Measurements from ENCODE around the gene KRTAP12-1. TPM values are rescaled to one million over a fixed set of nuclear protein-coding genes. Genes with fewer than 3 reads are reported as not detected.
"Not testable (repeated sequence)": the region's sequence is repeated elsewhere in the genome, so short reads cannot be mapped to it uniquely, and the experiment has no call there.

Gene KRTAP12-1
- total RNA-seq, 2 experiments from 2014 or later, result not detected

DNA sequence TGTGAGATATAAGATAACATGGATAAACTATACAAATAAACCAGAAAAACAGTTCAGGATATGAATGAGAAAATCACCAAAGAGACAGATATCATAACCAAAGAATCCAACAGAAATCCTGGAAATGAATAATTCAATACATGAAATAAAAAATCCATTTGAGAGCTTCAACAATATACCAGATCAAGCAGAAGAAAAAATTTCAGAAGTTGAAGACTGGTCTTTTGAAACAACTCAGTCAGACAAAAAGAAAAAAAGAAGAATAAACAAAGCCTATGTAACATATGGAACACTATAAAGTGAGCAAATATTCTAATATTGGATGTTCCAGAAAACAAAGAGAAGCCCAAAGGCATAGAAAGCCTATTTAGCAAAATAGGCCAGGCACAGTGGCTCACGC is 10.1 kb downstream of the KRTAP12-1 start:
- Mint-ChIP-seq H3K27me3 (no peaks in the 10 kb centered on the region), H3K9me3 (peaks cover 27% of the 10 kb centered on the region), H3K4me3 (no peak overlapping the region), H3K27ac (no peak overlapping the region), H3K36me3 (peaks cover 2% of the 10 kb centered on the region), H3K4me1 (no peaks in the 10 kb centered on the region)
- no peak for DNase-seq

DNA sequence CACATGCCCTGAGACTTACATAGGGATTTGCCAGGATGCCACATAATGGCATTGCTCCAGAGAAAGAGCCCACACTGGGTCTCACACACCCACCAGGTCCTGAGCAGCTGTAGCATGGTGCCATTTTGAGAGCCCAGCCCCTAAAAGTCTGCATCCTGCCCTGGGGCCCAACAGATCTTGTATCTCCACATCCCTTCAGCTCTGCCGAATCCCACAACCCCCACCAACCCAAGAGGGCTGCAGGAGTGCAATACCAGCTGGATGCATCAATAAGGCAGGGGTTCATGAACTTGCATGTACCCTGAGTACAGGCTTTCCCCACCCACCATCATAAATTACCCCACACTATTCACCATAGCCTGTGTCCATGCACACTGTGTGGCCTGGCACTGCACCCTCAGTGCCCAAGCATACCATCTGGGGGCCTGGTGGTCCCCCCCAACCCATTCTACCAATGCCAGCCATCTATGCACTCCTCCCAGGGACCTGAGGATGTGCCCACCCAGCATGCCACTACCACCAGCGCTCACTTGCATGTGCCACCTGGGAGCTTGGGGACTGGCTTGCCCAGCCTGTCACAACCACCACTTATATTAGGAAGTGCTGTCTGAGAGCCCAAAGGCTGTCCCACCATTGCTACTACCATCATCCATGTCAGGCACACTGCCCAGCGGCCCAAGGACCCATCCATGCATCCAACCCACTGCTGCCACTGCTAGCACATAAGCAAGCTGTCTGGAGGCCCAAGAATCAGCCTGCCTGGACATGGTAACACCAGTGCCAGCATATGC is 11.1 kb downstream of the KRTAP12-1 start:
- H3K4me3 Mint-ChIP-seq, result no peak overlapping the region
- no peaks in the 10 kb centered on the region for H3K4me1 Mint-ChIP-seq
- DNase-seq, result no peak
- peaks cover 2% of the 10 kb centered on the region for H3K36me3 Mint-ChIP-seq
- no peak overlapping the region for H3K27ac Mint-ChIP-seq
- H3K27me3 Mint-ChIP-seq, result no peaks in the 10 kb centered on the region
- peaks cover 26% of the 10 kb centered on the region for H3K9me3 Mint-ChIP-seq

DNA sequence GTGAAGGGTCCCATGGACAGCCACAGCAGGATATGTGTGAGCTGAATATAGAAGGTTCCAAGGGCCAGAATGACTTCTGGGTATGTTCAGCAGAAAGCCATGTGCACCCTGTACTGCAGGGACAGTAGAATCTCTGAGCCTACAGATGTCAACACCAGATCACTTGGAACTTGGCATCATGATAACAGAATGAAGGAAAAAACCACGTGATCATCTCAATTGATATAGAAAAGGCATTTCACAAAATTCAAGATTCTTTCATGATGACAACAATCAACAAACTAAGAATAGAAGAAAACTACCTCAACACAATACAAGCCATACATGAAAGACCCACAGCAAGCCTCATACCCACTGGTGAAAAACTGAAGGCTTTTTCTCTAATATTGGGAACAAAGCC is 14.4 kb downstream of the KRTAP12-1 start:
- no peak overlapping the region for H3K4me3 Mint-ChIP-seq
- no peak overlapping the region for H3K27ac Mint-ChIP-seq
- no peaks in the 10 kb centered on the region for H3K27me3 Mint-ChIP-seq
- DNase-seq, result no peak
- no peaks in the 10 kb centered on the region for H3K4me1 Mint-ChIP-seq
- H3K36me3 Mint-ChIP-seq, result peaks cover 2% of the 10 kb centered on the region
- H3K9me3 Mint-ChIP-seq, result peaks cover 25% of the 10 kb centered on the region

DNA sequence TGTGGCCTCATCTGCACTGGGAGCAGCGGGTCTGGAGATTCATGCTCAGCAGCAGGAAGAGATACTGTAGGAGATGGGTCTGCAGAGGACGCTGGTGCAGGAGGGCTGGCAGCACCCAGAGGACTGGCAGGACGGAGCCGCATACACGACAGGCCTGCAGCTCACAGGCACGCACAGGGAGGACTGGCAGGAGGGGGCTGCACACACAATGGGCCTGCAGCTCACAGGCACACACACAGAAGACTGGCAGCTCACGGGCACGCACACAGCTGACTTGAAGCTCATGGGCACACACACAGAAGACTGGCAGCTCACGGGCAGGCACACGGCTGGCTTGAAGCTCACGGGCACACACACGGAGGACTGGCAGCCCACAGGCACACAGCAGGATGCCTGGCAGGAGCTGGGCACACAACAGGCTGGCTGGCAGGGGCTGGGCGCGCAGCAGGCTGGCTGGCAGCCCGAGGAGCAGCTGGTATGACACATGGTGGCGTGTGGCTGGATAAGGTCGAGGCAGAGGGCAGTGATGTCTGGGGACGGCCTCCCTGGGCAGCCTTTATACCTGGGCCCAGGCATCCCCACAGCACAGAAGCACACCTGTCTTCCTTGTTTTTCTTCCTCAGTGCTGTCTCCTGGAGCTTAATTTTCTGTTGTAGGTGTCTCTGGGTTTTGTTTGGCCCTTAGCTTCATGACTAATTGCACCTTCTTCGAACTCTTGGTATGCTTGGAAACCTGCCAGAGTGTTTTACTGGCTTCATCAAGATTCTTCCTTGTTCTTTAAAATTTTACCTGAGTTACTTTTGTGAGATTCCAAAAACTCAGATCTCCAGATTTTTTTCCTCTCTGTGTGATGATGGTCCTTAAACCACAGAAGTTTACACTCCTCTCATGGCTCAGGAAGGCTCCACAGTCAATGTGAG is 15.3 kb downstream of the KRTAP12-1 start, which contains the start of gene KRTAP12-2:
TSS of gene KRTAP12-2 (minus strand) at position 527 of the 920 bp plus-strand sequence. CDS start at position 486, 41 bp downstream.
- Mint-ChIP-seq H3K9me3 (peaks cover 28% of the 10 kb centered on the region), H3K27me3 (no peaks in the 10 kb centered on the region), H3K4me1 (no peaks in the 10 kb centered on the region)

DNA sequence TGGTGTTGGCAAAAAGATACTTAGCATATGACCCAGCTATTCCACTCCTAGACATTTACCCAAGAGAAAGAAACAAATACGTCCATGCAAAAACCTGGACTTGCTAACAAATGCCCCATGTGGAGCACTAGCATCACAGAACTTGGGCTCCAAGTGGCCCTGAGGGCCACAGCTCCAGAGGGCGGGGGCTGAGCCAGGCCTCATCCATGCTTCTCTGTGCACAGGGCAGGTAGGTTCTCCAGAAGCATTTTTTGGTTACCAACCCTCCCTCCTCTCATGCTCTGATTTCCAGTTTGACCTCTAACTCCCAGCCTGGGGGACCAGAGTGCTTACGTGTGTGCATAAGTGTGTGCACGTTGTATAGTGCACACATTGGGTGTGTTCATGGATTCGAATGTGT is 17.3 kb downstream of the KRTAP12-1 start:
- no peaks in the 10 kb centered on the region for H3K27me3 Mint-ChIP-seq
- no peak for DNase-seq
- H3K36me3 Mint-ChIP-seq, result no peaks in the 10 kb centered on the region
- no peak overlapping the region for H3K4me3 Mint-ChIP-seq
- peaks cover 2% of the 10 kb centered on the region for H3K4me1 Mint-ChIP-seq
- H3K9me3 Mint-ChIP-seq, result peaks cover 31% of the 10 kb centered on the region
- H3K27ac Mint-ChIP-seq, result no peak overlapping the region

More for the DNA sequence above, 15.3 kb downstream of the KRTAP12-1 start, which contains the start of gene KRTAP12-2:
- Mint-ChIP-seq H3K36me3 (no peaks in the 10 kb centered on the region), H3K4me3 (no peak within 1 kb of the TSS), H3K27ac (no peak within 1 kb of the TSS)
- DNase-seq, result no peak

DNA sequence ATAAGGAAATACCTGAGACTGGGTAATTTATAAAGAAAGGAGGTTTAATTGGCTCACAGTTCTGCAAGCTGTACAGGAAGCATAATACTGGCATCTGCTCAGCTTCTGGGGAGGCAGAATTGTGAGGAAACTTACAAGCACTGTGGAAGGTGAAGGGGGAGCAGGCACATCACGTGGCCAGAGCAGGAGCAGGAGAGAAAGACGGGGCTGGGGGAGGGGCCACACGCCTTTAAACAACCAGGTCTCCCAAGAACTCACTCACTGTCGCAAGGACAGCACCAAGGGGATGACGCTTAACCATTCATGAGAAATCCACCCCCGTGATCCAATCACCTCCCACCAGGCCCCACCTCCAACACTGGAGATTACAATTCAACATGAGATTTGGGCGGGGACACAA is 20.4 kb downstream of the KRTAP12-1 start:
- H3K27ac Mint-ChIP-seq, result not testable (repeated sequence)
- peaks cover 31% of the 10 kb centered on the region for H3K4me1 Mint-ChIP-seq

DNA sequence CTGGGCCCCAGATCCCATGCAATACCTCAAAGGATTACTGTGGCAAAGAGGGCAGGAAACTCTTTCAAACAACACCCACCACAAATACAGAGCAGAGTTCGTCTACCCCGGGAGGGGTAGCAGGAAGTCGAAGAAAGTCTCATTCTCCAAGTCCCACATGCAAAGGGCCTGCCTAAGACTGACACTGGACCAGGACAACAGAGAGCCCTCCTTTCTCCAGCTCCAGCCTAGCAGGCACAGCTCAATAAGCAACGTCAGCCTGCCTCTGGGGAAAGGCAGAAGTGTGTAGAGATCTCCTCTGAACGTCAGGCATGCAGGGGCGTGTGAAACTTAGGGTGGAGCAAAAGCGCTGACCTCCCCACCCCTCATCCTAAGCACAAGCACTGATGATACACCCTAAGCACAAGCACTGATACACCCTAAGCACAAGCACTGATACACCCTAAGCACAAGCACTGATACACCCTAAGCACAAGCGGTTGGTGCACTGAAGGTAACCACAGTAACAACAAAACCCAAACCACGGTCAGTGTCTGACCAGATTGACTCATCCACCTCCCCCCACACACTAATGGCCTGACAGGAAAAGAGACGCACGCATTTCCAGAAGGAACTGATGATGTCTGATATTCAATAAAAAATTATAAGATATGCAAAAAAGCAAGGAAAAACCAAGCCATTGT is 22.9 kb downstream of the KRTAP12-1 start:
- Mint-ChIP-seq H3K27ac (peak overlapping the region; percentile 87), H3K9me3 (peaks cover 44% of the 10 kb centered on the region), H3K4me3 (peak overlapping the region; percentile 1), H3K4me1 (peaks cover 42% of the 10 kb centered on the region), H3K27me3 (no peaks in the 10 kb centered on the region), H3K36me3 (peaks cover 35% of the 10 kb centered on the region)
- no peak for DNase-seq

More for the DNA sequence above, 20.4 kb downstream of the KRTAP12-1 start:
- not testable (repeated sequence) for DNase-seq, H3K4me3 Mint-ChIP-seq, H3K27me3 Mint-ChIP-seq
- Mint-ChIP-seq H3K36me3 (peaks cover 21% of the 10 kb centered on the region), H3K9me3 (peaks cover 40% of the 10 kb centered on the region)

DNA sequence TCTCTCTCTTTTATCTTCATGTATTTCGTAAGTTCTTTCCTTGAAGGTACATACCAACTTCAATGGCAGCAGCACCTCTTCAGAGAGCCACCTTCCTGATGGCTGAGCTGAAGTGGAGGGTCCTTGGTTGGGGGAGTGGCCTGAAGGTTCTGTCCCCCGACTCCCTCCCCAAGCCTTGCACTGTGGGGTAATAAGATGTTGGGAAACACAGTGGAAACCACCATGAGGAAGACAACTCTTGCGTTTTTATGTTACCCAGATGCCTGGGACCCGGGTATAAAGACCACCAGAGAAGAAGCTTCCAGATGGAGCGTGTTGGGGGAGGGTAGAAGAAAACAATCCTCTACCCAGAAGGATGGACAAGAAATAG is 23.4 kb downstream of the KRTAP12-1 start:
- Mint-ChIP-seq H3K4me1 (peaks cover 48% of the 10 kb centered on the region), H3K9me3 (peaks cover 46% of the 10 kb centered on the region), H3K4me3 (peak overlapping the region; percentile 30), H3K36me3 (peaks cover 40% of the 10 kb centered on the region), H3K27ac (peak overlapping the region; percentile 87), H3K27me3 (no peaks in the 10 kb centered on the region)
- no peak for DNase-seq

DNA sequence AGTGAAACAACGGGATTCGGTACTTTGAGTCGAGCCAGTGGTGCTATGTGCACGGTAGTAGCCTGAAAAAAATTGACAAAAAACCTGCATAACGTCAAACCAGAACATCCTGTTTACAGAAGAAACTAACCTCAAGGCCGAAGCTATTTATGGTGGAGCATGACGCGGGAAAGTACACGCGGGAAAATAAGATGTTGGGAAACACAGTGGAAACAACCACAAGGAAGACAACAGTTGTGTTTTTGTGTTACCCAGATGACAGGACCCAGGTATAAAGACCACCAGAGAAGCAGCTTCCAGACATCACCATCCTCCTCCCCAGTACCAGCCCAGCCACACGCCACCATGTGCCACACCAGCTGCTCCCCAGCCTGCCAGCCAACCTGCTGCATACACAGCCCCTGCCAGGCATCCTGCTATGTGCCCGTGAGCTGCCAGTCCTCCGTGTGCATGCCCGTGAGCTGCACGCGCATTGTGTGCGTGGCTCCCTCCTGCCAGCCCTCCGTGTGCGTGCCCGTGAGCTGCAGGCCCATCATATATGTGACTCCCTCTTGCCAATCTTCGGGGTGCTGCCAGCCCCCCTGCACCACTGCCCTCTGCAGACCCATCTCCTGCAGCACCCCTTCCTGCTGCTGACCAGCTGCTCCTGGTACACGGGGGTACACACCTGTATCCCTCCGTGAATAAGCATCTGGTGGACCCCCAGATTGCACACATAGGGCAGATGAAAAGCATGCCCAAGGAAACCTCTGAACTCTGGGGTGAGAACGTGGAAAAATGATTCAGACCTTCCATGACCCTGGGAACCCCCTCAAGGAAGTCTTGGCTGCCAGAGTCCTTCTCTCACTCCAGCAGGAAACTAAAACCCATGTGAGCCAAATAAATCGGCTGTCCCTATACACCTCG is 24.1 kb downstream of the KRTAP12-1 start, which contains the start of gene KRTAP12-3:
TSS of gene KRTAP12-3 (plus strand) at position 298 of the 906 bp plus-strand sequence. CDS start at position 346, 48 bp downstream.
- Mint-ChIP-seq H3K27me3 (no peaks in the 10 kb centered on the region), H3K9me3 (peaks cover 44% of the 10 kb centered on the region), H3K4me3 (peak within 1 kb of the TSS; percentile 30), H3K4me1 (peaks cover 49% of the 10 kb centered on the region), H3K36me3 (peaks cover 40% of the 10 kb centered on the region), H3K27ac (peak within 1 kb of the TSS; percentile 87)
- DNase-seq, result no peak

DNA sequence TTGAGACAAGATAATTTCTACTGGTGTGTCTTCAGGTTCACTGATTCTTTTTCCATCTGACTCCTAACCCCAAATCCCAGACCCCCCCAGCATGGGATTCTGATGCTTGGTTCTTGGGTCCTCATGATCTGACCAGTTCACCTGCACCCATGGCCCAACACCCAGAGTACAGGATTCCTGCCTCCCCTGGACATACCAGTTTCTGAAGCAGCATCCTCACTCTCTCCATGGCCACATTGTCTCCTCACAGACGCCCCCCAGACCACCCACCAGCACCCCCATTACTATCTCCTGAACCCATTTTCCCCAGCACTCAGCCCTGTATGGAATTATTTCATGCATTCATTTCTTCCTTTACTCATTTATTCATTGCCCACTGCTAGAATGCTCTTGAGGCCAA is 25.1 kb downstream of the KRTAP12-1 start:
- no peaks in the 10 kb centered on the region for H3K27me3 Mint-ChIP-seq

DNA sequence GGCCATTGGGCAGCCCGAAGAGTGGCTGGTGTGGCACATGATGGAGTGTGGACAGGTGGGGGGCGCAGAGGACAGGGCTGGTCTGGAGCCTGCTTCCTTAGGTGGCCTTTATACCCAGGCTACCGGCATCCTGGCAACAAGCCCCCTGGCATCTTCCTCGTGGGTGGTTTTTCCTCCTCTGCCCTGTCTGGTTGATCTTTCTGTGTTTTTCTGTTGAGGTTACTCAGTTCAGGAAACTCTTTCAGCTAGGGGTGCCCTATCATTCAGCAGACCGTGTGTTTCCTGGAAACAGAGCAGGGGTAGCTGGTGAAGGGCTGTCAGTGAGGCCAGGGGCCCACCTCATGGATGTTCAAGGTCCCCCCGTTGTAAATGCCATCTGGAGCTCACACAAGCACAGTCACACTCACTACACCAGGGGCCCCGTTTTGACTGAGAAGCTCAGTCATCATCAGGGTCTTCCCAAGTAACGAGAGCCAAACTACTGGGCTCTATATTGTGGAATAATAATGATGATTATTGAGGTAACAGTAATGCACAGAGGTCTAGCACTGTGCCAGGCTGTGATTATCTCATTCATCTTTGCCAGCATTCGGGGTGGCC is 27.3 kb downstream of the KRTAP12-1 start, which contains the start of gene KRTAP12-4:
TSS of gene KRTAP12-4 (minus strand) at position 84 of the 600 bp plus-strand sequence. CDS start at position 39, 45 bp downstream.
- H3K36me3 Mint-ChIP-seq, result peaks cover 40% of the 10 kb centered on the region
- no peaks in the 10 kb centered on the region for H3K27me3 Mint-ChIP-seq
- peak within 1 kb of the TSS; percentile 60 for H3K27ac Mint-ChIP-seq
- DNase-seq, result no peak
- H3K4me1 Mint-ChIP-seq, result peaks cover 47% of the 10 kb centered on the region
- H3K4me3 Mint-ChIP-seq, result no peak within 1 kb of the TSS
- H3K9me3 Mint-ChIP-seq, result peaks cover 32% of the 10 kb centered on the region

More for the DNA sequence above, 25.1 kb downstream of the KRTAP12-1 start:
- Mint-ChIP-seq H3K9me3 (peaks cover 39% of the 10 kb centered on the region), H3K36me3 (peaks cover 40% of the 10 kb centered on the region), H3K27ac (peak overlapping the region; percentile 25), H3K4me1 (peaks cover 49% of the 10 kb centered on the region), H3K4me3 (no peak overlapping the region)
- DNase-seq, result no peak

DNA sequence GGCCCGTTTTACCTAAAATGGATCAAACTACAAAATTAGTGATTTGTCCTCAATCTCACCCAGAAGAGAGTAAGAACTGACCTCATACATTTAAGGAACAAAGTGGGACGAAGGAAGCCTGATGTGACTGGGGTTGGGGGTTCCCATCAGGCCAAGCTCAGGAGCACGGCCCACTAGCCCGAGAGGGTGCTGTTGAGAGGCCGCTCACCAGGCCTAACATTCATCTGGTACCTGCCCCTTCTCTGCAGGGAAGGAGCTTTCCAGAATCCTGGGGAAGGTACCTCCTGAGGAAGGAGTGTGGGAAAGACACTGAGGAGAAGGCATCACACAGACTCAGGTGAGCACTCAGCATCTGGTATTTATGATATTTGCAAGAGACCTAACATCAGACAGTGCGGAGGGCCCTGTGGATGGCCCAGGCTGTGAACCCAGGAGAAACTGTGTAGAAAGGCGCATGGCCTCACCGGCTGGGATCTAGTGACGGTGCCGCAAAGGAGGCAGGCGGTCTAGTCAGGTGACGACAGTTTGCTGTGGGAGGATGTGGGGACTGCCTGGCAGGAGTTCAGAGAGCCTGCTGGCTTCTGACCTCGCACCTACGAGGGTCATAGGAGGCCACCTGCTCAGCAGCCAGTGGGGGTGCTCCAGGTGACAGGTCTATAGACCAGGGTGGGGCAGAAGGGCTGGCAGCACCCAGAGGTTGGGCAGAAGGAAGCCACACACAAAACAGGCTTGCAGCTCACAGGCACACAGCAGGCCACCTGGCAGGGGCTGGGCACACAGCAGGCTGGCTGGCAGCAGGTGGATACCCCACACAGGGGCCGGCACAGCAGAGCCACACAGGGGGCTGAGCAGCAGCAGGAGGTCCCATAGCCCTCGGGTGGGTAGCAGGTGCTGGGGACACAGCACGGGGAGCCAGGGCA is 28.0 kb downstream of the KRTAP12-1 start:
- H3K27me3 Mint-ChIP-seq, result no peaks in the 10 kb centered on the region
- peaks cover 32% of the 10 kb centered on the region for H3K9me3 Mint-ChIP-seq
- peaks cover 39% of the 10 kb centered on the region for H3K4me1 Mint-ChIP-seq
- no peak for DNase-seq
- peaks cover 40% of the 10 kb centered on the region for H3K36me3 Mint-ChIP-seq
- H3K27ac Mint-ChIP-seq, result peak overlapping the region; percentile 34
- no peak overlapping the region for H3K4me3 Mint-ChIP-seq

Measured in activated naive CD8-positive, alpha-beta T cell treated with anti-CD3 and anti-CD28 coated beads for 36 hours (primary cell).